DOHH2 (cell line): ENCODE measurements around the gene GLDC.

Source experiments
- CTCF ChIP-seq: fragments of 200-600 bp; sonication (generic); IDR thresholded peaks from one replicate; pipeline ENCODE4 v1.5.1; 2014; ENCODE audit warnings: antibody characterized with exemption, mild to moderate bottlenecking, low read depth, low read length; ENCODE audit not compliant: poor library complexity, severe bottlenecking
- EZH2phosphoT487 ChIP-seq: fragments of 200-600 bp; sonication (generic); IDR thresholded peaks from 2 replicates; pipeline ENCODE4 v1.6.1; 2017; ENCODE audit warnings: borderline replicate concordance, mild to moderate bottlenecking, antibody characterized with exemption, low read length, moderate library complexity, mixed read lengths

GRCh38 chr9:6609497-6610016, 36.0 kb downstream of the GLDC start:
- TF ChIP-seq CTCF (no peak), EZH2phosphoT487 (no peak)
